ENCODE data around the gene CDC14B. TPM values are rescaled to one million over a fixed set of nuclear protein-coding genes. Genes with fewer than 3 reads are reported as not detected.

The CDC14B gene
- total RNA-seq, 1 experiment from 2014 or later = 57.1 TPM

DNA sequence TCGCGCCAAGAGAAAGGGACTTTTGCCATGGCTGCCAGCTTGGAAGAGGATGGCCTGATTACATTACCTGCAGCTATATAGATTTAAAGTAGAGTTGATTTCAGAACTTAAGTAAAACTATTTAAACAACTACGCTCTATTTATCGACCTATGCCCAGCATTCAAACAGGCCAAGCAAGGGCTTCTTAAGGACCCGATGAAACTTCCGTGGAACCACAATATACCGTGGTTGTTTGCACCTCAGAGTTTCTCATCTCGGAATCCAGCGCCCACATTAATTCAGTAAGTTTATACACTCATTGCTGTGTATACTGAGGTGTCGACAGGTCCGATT, 505 bp upstream of the CDC14B start (continued):
- TF ChIP-seq, protein P1, sequence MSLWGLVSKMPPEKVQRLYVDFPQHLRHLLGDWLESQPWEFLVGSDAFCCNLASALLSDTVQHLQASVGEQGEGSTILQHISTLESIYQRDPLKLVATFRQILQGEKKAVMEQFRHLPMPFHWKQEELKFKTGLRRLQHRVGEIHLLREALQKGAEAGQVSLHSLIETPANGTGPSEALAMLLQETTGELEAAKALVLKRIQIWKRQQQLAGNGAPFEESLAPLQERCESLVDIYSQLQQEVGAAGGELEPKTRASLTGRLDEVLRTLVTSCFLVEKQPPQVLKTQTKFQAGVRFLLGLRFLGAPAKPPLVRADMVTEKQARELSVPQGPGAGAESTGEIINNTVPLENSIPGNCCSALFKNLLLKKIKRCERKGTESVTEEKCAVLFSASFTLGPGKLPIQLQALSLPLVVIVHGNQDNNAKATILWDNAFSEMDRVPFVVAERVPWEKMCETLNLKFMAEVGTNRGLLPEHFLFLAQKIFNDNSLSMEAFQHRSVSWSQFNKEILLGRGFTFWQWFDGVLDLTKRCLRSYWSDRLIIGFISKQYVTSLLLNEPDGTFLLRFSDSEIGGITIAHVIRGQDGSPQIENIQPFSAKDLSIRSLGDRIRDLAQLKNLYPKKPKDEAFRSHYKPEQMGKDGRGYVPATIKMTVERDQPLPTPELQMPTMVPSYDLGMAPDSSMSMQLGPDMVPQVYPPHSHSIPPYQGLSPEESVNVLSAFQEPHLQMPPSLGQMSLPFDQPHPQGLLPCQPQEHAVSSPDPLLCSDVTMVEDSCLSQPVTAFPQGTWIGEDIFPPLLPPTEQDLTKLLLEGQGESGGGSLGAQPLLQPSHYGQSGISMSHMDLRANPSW (CRISPR knock-in tag; conservative IDR thresholded peaks at IDR 0.05; ENCODE audit: low read depth) = no peak
- no peak for TF ChIP-seq TP53 (CRISPR knock-in tag; IDR thresholded peaks at IDR 0.05)

DNA sequence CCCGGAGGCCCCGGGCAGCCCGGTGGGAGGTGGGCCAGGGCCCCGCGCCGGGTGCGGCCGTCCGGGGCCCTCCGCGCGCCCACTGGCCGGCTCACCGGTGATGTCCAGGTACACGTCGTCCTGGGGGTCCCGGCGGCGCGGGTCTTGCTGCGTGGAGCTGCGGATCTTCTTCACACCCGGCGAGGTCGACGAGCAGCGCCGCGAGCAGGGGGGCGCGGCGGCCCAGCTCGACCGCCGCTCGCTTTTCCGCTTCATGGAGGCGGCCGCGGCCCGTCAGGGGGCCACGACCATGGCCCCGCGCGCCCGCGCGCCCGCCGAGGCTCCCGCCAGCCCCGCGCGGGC, 548 bp downstream of the CDC14B start:
- H3K4me1 Mint-ChIP-seq = peaks cover 51% of the 10 kb centered on the region
- ChIA-PET CTCF (interaction anchor here (1.1 to 1.4 kb wide), 2 partner anchors 45 to 52 kb away, joined by 3 to 6 read pairs; no protein-coding TSS in a partner anchor), POLR2A (interaction anchor here (0.6 to 0.9 kb wide), 2 partner anchors 35 to 158 kb away, joined by 4 to 5 read pairs; no protein-coding TSS in a partner anchor)
- no peaks in the 10 kb centered on the region for H3K9me3 Mint-ChIP-seq
- H3K36me3 Mint-ChIP-seq = no peaks in the 10 kb centered on the region
- H3K4me3 Mint-ChIP-seq = no peak overlapping the region
- DNase-seq (ENCODE audit: low spot score) (no peak), ATAC-seq (no peak)
- no peak overlapping the region for H3K27ac Mint-ChIP-seq
- TF ChIP-seq IRF2 (CRISPR knock-in tag; IDR thresholded peaks at IDR 0.05; ENCODE audit: borderline replicate concordance, low read depth) (no peak), NFE2L1 (CRISPR knock-in tag; IDR thresholded peaks at IDR 0.05) (no peak), FOXK1 (CRISPR knock-in tag; IDR thresholded peaks at IDR 0.05) (no peak), ZNF121 (CRISPR knock-in tag; IDR thresholded peaks at IDR 0.05) (no peak), JAZF1 (CRISPR knock-in tag; IDR thresholded peaks at IDR 0.05) (no peak)
- TF ChIP-seq, protein P2, sequence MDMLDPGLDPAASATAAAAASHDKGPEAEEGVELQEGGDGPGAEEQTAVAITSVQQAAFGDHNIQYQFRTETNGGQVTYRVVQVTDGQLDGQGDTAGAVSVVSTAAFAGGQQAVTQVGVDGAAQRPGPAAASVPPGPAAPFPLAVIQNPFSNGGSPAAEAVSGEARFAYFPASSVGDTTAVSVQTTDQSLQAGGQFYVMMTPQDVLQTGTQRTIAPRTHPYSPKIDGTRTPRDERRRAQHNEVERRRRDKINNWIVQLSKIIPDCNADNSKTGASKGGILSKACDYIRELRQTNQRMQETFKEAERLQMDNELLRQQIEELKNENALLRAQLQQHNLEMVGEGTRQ (CRISPR knock-in tag; IDR thresholded peaks at IDR 0.05) = no peak
- peaks cover 10% of the 10 kb centered on the region for H3K27me3 Mint-ChIP-seq (ENCODE audit: low read depth)

DNA sequence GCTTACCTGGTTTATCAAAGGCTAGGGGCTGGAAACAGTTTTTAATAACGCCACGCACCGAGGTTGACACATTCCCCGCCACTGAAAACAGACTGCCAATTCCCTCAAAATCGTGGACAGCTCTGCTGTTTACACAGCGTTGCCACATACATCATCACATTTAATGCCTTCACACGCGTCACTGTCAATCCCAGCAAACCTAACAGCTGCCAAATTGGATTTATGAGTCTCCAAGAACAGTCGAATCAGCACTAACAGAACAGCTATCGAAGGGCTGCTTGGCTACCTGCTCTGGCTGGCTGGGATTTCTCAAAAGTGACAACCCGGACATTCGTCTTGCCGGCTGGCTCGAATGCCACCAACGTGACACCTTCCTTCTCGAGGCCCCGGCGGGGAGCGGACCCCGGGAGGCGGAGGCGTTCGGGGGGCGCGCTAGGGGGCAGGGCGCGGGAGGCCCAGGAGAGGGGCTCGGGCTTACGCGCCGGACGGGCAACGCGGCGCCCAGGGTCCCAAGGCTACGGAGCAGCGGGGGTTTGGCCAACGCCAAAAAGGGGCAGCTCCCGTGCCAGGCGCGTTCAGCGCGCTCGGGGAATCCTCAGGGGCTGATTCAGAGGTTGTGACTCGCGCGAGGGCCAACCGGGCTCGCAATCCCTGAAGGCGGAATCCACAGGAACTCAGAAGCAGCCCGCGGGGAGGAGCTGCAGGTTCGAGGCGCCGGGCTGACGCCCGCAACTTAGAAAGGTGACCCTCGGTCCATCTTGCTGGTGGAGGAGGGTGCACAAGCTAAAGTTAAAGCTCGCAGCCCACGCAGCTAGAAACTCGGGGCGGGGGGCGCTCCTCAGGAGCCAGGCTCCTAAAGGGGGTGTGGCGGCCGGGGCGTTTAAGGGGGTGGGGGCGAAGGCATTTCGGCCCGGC, 1.2 kb downstream of the CDC14B start:
- H3K27me3 Mint-ChIP-seq (ENCODE audit: low read depth) = peaks cover 10% of the 10 kb centered on the region
- H3K36me3 Mint-ChIP-seq = no peaks in the 10 kb centered on the region
- H3K4me1 Mint-ChIP-seq = peaks cover 54% of the 10 kb centered on the region
- POLR2A ChIA-PET = interaction anchor here (0.6 to 0.9 kb wide), 2 partner anchors 36 to 158 kb away, joined by 4 to 5 read pairs; no protein-coding TSS in a partner anchor
- H3K27ac Mint-ChIP-seq = no peak overlapping the region; the same call in 1 of the 2 replicates
- ATAC-seq = no peak
- TF ChIP-seq ZNF219 (CRISPR knock-in tag; IDR thresholded peaks at IDR 0.05; ENCODE audit: borderline replicate concordance) (no peak), NR3C1 (CRISPR knock-in tag; conservative IDR thresholded peaks at IDR 0.05; ENCODE audit: low read depth) (no peak), ZNF423 (CRISPR knock-in tag; IDR thresholded peaks at IDR 0.05) (peak; percentile 67), MYBL2 (CRISPR knock-in tag; IDR thresholded peaks at IDR 0.05) (no peak), GABPB1 (CRISPR knock-in tag; IDR thresholded peaks at IDR 0.05) (0 out of 2 replicates have a peak, but pooled peaks have one; percentile 21), TEAD1 (CRISPR knock-in tag; IDR thresholded peaks at IDR 0.05) (0 out of 2 replicates have a peak, but pooled peaks have one; percentile 10), CREB1 (CRISPR knock-in tag; IDR thresholded peaks at IDR 0.05) (no peak), ZNF121 (CRISPR knock-in tag; IDR thresholded peaks at IDR 0.05) (no peak), TP53 (CRISPR knock-in tag; IDR thresholded peaks at IDR 0.05) (0 out of 2 replicates have a peak, but pooled peaks have one; percentile 32)
- TF ChIP-seq, protein P3, sequence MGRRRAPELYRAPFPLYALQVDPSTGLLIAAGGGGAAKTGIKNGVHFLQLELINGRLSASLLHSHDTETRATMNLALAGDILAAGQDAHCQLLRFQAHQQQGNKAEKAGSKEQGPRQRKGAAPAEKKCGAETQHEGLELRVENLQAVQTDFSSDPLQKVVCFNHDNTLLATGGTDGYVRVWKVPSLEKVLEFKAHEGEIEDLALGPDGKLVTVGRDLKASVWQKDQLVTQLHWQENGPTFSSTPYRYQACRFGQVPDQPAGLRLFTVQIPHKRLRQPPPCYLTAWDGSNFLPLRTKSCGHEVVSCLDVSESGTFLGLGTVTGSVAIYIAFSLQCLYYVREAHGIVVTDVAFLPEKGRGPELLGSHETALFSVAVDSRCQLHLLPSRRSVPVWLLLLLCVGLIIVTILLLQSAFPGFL (CRISPR knock-in tag; IDR thresholded peaks at IDR 0.05; ENCODE audit: borderline replicate concordance) = no peak
- TF ChIP-seq, protein P4, sequence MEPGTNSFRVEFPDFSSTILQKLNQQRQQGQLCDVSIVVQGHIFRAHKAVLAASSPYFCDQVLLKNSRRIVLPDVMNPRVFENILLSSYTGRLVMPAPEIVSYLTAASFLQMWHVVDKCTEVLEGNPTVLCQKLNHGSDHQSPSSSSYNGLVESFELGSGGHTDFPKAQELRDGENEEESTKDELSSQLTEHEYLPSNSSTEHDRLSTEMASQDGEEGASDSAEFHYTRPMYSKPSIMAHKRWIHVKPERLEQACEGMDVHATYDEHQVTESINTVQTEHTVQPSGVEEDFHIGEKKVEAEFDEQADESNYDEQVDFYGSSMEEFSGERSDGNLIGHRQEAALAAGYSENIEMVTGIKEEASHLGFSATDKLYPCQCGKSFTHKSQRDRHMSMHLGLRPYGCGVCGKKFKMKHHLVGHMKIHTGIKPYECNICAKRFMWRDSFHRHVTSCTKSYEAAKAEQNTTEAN (CRISPR knock-in tag; IDR thresholded peaks at IDR 0.05) = no peak
- TF ChIP-seq, protein P5, sequence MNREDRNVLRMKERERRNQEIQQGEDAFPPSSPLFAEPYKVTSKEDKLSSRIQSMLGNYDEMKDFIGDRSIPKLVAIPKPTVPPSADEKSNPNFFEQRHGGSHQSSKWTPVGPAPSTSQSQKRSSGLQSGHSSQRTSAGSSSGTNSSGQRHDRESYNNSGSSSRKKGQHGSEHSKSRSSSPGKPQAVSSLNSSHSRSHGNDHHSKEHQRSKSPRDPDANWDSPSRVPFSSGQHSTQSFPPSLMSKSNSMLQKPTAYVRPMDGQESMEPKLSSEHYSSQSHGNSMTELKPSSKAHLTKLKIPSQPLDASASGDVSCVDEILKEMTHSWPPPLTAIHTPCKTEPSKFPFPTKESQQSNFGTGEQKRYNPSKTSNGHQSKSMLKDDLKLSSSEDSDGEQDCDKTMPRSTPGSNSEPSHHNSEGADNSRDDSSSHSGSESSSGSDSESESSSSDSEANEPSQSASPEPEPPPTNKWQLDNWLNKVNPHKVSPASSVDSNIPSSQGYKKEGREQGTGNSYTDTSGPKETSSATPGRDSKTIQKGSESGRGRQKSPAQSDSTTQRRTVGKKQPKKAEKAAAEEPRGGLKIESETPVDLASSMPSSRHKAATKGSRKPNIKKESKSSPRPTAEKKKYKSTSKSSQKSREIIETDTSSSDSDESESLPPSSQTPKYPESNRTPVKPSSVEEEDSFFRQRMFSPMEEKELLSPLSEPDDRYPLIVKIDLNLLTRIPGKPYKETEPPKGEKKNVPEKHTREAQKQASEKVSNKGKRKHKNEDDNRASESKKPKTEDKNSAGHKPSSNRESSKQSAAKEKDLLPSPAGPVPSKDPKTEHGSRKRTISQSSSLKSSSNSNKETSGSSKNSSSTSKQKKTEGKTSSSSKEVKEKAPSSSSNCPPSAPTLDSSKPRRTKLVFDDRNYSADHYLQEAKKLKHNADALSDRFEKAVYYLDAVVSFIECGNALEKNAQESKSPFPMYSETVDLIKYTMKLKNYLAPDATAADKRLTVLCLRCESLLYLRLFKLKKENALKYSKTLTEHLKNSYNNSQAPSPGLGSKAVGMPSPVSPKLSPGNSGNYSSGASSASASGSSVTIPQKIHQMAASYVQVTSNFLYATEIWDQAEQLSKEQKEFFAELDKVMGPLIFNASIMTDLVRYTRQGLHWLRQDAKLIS (CRISPR knock-in tag; IDR thresholded peaks at IDR 0.05; ENCODE audit: borderline replicate concordance) = no peak
- CTCF ChIA-PET = interaction anchor here (1.1 to 1.4 kb wide), 4 partner anchors 37 to 176 kb away, joined by 3 to 6 read pairs (median 4); no protein-coding TSS in a partner anchor
- H3K4me3 Mint-ChIP-seq = peak overlapping the region; percentile 82
- peak; percentile 25 for DNase-seq (ENCODE audit: low spot score)
- H3K9me3 Mint-ChIP-seq = no peaks in the 10 kb centered on the region
